H1 (cell line): ENCODE results near the gene SLC27A4.

Experiments
- BRCA1 ChIP-seq: IDR thresholded peaks from 2 replicates; pipeline ENCODE4 v1.6.1; 2012; ENCODE audit warnings: low read depth, low read length, improper control_type of control experiment
- EP300 ChIP-seq, 2 experiments: IDR thresholded peaks; 1 replicate in 1 of 2; 2 replicates in 1 of 2; pipeline ENCODE4 v1.6.1; 2011 to 2012; ENCODE audit warnings: low read depth in 2 of 2, low read length in 2 of 2, mild to moderate bottlenecking in 2 of 2, borderline replicate concordance in 1 of 2, inconsistent platforms in 1 of 2, moderate library complexity in 1 of 2

DNA sequence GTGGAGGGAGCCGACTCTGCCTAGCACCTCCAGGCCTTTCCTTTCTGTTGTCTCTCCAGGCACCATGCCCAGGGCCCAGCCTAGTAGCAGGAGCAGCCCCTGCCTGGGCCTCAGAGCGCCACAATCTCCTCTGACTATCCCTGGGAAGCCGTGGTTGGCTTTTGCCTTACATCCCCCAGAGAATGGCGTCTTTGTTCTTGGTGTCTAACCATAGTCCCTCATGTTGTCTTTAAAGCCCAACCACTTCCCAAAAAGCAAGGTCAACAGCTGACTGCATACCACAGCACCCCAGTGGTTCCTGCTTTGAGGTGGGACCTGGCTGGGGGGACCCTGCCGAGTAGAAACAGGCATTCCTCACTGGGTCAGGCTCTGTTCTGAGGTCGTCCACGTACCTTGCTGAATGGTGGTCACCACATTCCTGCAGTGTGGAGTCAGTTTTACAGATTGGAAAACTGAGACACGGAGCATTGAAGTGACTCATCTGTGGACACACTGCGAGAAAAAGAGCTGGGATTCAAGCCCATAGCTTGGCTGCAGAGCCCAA, 66.6 kb downstream of the SLC27A4 start:
- TF ChIP-seq BRCA1, result no peak
- TF ChIP-seq EP300 (IDR thresholded peaks at IDR 0.05; ENCODE audit: borderline replicate concordance in 1 of 2, low read depth in 2 of 2, low read length in 2 of 2), result no peak
